ENCODE measurements around the gene LRRC55.

Gene LRRC55

DNA sequence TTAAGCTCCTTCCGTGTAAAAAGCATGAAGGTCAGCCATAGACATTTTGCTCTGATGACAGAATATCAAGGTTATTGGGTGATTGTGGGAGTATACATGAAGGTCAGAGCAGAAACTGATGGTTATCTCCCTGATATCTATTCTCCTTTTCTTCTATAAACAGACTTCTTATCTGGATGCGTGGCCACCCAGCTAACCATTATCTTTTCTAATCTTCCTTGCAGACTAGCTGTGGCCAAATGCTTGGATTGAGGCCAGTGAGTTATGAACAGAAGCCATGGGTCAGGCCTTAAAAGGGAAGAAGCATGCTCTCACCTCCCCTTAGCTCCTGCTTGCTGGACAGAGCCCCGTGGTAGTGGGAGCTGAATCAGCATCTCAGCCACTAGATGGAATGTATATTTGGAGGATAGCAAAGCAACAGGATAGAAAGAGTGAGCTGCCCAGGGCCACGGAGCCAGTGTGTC is 31.3 kb upstream of the LRRC55 start:
- H2BK120ac ChIP-seq (ENCODE audit: low read depth, low read length): no peak overlapping the region
- no peaks in the 10 kb centered on the region for H3K36me3 ChIP-seq (ENCODE audit: control insufficient read depth, insufficient read depth, low read length)
- no peak overlapping the region for H3K23ac ChIP-seq (ENCODE audit: low read length)
- H3K4me2 ChIP-seq (ENCODE audit: low read length): no peak overlapping the region
- no peak overlapping the region for H3K4me3 ChIP-seq (ENCODE audit: low read length)
- peak overlapping the region; percentile 89 for H2BK5ac ChIP-seq (ENCODE audit: low read length)
- peak overlapping the region; percentile 45 for H3K9ac ChIP-seq (ENCODE audit: low read length)
- no peaks in the 10 kb centered on the region for H3K79me1 ChIP-seq (ENCODE audit: low read length)
- no peak overlapping the region for H3K4ac ChIP-seq (ENCODE audit: low read depth, low read length)
- peak; percentile 72 for DNase-seq
- no peaks in the 10 kb centered on the region for H3K27me3 ChIP-seq (ENCODE audit: insufficient read depth, low read length, poor library complexity)
- H3K4me1 ChIP-seq (ENCODE audit: control insufficient read depth, low read depth, low read length): peaks cover 12% of the 10 kb centered on the region
- no peak overlapping the region for H3K27ac ChIP-seq (ENCODE audit: low read depth, low read length)
- H4K5ac ChIP-seq (ENCODE audit: low read length): no peak overlapping the region
- no CpG with 5 or more reads among the region's 4 CpGs for WGBS (ENCODE audit: extremely low coverage, insufficient coverage, low lambda C conversion rate)
- H3K79me2 ChIP-seq (ENCODE audit: control insufficient read depth, insufficient read depth, low read length): no peaks in the 10 kb centered on the region
- H3K18ac ChIP-seq (ENCODE audit: low read length): peak overlapping the region; percentile 22
- H3K56ac ChIP-seq (ENCODE audit: low read length): peak overlapping the region; percentile 78
- no peak overlapping the region for H2BK15ac ChIP-seq (replicated peaks; ENCODE audit: low read depth)
- no peak overlapping the region for H4K8ac ChIP-seq (ENCODE audit: low read depth, low read length)
- H2AK5ac ChIP-seq (ENCODE audit: low read length): no peak overlapping the region

- Histone ChIP-seq H3K9ac (ENCODE audit: low read length) (no peak overlapping the region), H3K79me1 (ENCODE audit: low read length) (no peaks in the 10 kb centered on the region), H4K5ac (ENCODE audit: low read length) (no peak overlapping the region), H3K23ac (ENCODE audit: low read length) (no peak overlapping the region), H3K27ac (ENCODE audit: low read depth, low read length) (no peak overlapping the region), H3K36me3 (ENCODE audit: control insufficient read depth, insufficient read depth, low read length) (no peaks in the 10 kb centered on the region), H3K4me1 (ENCODE audit: control insufficient read depth, low read depth, low read length) (peaks cover 11% of the 10 kb centered on the region), H3K4ac (ENCODE audit: low read depth, low read length) (no peak overlapping the region), H2BK15ac (replicated peaks; ENCODE audit: low read depth) (no peak overlapping the region), H3K4me2 (ENCODE audit: low read length) (no peak overlapping the region), H3K18ac (ENCODE audit: low read length) (no peak overlapping the region), H2BK120ac (ENCODE audit: low read depth, low read length) (no peak overlapping the region), H3K27me3 (ENCODE audit: insufficient read depth, low read length, poor library complexity) (no peaks in the 10 kb centered on the region), H3K4me3 (ENCODE audit: low read length) (no peak overlapping the region), H3K79me2 (ENCODE audit: control insufficient read depth, insufficient read depth, low read length) (no peaks in the 10 kb centered on the region), H4K8ac (ENCODE audit: low read depth, low read length) (no peak overlapping the region), H3K56ac (ENCODE audit: low read length) (no peak overlapping the region), H2AK5ac (ENCODE audit: low read length) (no peak overlapping the region), H2BK5ac (ENCODE audit: low read length) (no peak overlapping the region)
- no peak for DNase-seq
- no CpG with 5 or more reads among the region's 2 CpGs for WGBS (ENCODE audit: extremely low coverage, insufficient coverage, low lambda C conversion rate)
Measured at GRCh38 chr11:57152134-57152533, 29.6 kb upstream of the LRRC55 start.

- no peak overlapping the region for H3K4ac ChIP-seq (ENCODE audit: low read depth, low read length)
- H2BK120ac ChIP-seq (ENCODE audit: low read depth, low read length): no peak overlapping the region
- no peaks in the 10 kb centered on the region for H3K79me2 ChIP-seq (ENCODE audit: control insufficient read depth, insufficient read depth, low read length)
- DNase-seq: no peak
- H3K27ac ChIP-seq (ENCODE audit: low read depth, low read length): no peak overlapping the region
- no peaks in the 10 kb centered on the region for H3K79me1 ChIP-seq (ENCODE audit: low read length)
- no peak overlapping the region for H3K18ac ChIP-seq (ENCODE audit: low read length)
- no peaks in the 10 kb centered on the region for H3K36me3 ChIP-seq (ENCODE audit: control insufficient read depth, insufficient read depth, low read length)
- H3K27me3 ChIP-seq (ENCODE audit: insufficient read depth, low read length, poor library complexity): no peaks in the 10 kb centered on the region
- H2AK5ac ChIP-seq (ENCODE audit: low read length): no peak overlapping the region
- H3K4me1 ChIP-seq (ENCODE audit: control insufficient read depth, low read depth, low read length): peaks cover 13% of the 10 kb centered on the region
- H3K9ac ChIP-seq (ENCODE audit: low read length): no peak overlapping the region
- no peak overlapping the region for H4K8ac ChIP-seq (ENCODE audit: low read depth, low read length)
- H4K5ac ChIP-seq (ENCODE audit: low read length): no peak overlapping the region
- no peak overlapping the region for H2BK15ac ChIP-seq (replicated peaks; ENCODE audit: low read depth)
- H2BK5ac ChIP-seq (ENCODE audit: low read length): no peak overlapping the region
- no peak overlapping the region for H3K56ac ChIP-seq (ENCODE audit: low read length)
- no peak overlapping the region for H3K4me2 ChIP-seq (ENCODE audit: low read length)
- H3K23ac ChIP-seq (ENCODE audit: low read length): no peak overlapping the region
- no peak overlapping the region for H3K4me3 ChIP-seq (ENCODE audit: low read length)
Measured at GRCh38 chr11:57153448-57153847, 28.3 kb upstream of the LRRC55 start.

- Histone ChIP-seq H3K18ac (ENCODE audit: low read length) (no peak overlapping the region), H3K9ac (ENCODE audit: low read length) (no peak overlapping the region), H3K4me2 (ENCODE audit: low read length) (no peak overlapping the region), H3K79me2 (ENCODE audit: control insufficient read depth, insufficient read depth, low read length) (no peaks in the 10 kb centered on the region), H4K8ac (ENCODE audit: low read depth, low read length) (no peak overlapping the region), H3K79me1 (ENCODE audit: low read length) (no peaks in the 10 kb centered on the region), H3K4me3 (ENCODE audit: low read length) (no peak overlapping the region), H3K56ac (ENCODE audit: low read length) (no peak overlapping the region), H2BK15ac (replicated peaks; ENCODE audit: low read depth) (no peak overlapping the region), H4K5ac (ENCODE audit: low read length) (no peak overlapping the region), H3K4ac (ENCODE audit: low read depth, low read length) (no peak overlapping the region), H2BK5ac (ENCODE audit: low read length) (no peak overlapping the region), H3K27ac (ENCODE audit: low read depth, low read length) (no peak overlapping the region), H2AK5ac (ENCODE audit: low read length) (no peak overlapping the region), H3K27me3 (ENCODE audit: insufficient read depth, low read length, poor library complexity) (no peaks in the 10 kb centered on the region), H3K4me1 (ENCODE audit: control insufficient read depth, low read depth, low read length) (peaks cover 13% of the 10 kb centered on the region), H2BK120ac (ENCODE audit: low read depth, low read length) (no peak overlapping the region), H3K36me3 (ENCODE audit: control insufficient read depth, insufficient read depth, low read length) (no peaks in the 10 kb centered on the region), H3K23ac (ENCODE audit: low read length) (no peak overlapping the region)
- DNase-seq: no peak
- no CpG with 5 or more reads among the region's 2 CpGs for WGBS (ENCODE audit: extremely low coverage, insufficient coverage, low lambda C conversion rate)
Measured at GRCh38 chr11:57154739-57155138, 27.0 kb upstream of the LRRC55 start.

GRCh38 chr11:57155400-57155799 is 26.4 kb upstream of the LRRC55 start:
- no peaks in the 10 kb centered on the region for H3K27me3 ChIP-seq (ENCODE audit: insufficient read depth, low read length, poor library complexity)
- no CpG with 5 or more reads among the region's 1 CpG for WGBS (ENCODE audit: extremely low coverage, insufficient coverage, low lambda C conversion rate)
- peak overlapping the region; percentile 17 for H3K56ac ChIP-seq (ENCODE audit: low read length)

GRCh38 chr11:57155838-57156607 is 25.7 kb upstream of the LRRC55 start:
- WGBS (ENCODE audit: extremely low coverage, insufficient coverage, low lambda C conversion rate): no CpG with 5 or more reads among the region's 10 CpGs
- H2BK5ac ChIP-seq (ENCODE audit: low read length): no peak overlapping the region
- H2BK15ac ChIP-seq (replicated peaks; ENCODE audit: low read depth): no peak overlapping the region
- no peaks in the 10 kb centered on the region for H3K36me3 ChIP-seq (ENCODE audit: control insufficient read depth, insufficient read depth, low read length)
- H3K27me3 ChIP-seq (ENCODE audit: insufficient read depth, low read length, poor library complexity): no peaks in the 10 kb centered on the region
- H2AK5ac ChIP-seq (ENCODE audit: low read length): no peak overlapping the region
- H3K4me1 ChIP-seq (ENCODE audit: control insufficient read depth, low read depth, low read length): peaks cover 7% of the 10 kb centered on the region
- peak overlapping the region; percentile 1 for H2BK120ac ChIP-seq (ENCODE audit: low read depth, low read length)
- H3K27ac ChIP-seq (ENCODE audit: low read depth, low read length): no peak overlapping the region
- H3K18ac ChIP-seq (ENCODE audit: low read length): no peak overlapping the region
- no peak overlapping the region for H4K5ac ChIP-seq (ENCODE audit: low read length)
- H3K79me1 ChIP-seq (ENCODE audit: low read length): no peaks in the 10 kb centered on the region
- peak; percentile 76 for DNase-seq
- H3K4me2 ChIP-seq (ENCODE audit: low read length): no peak overlapping the region
- no peak overlapping the region for H3K4ac ChIP-seq (ENCODE audit: low read depth, low read length)
- H4K8ac ChIP-seq (ENCODE audit: low read depth, low read length): no peak overlapping the region
- H3K9ac ChIP-seq (ENCODE audit: low read length): no peak overlapping the region
- H3K56ac ChIP-seq (ENCODE audit: low read length): peak overlapping the region; percentile 66
- no peak overlapping the region for H3K23ac ChIP-seq (ENCODE audit: low read length)
- no peaks in the 10 kb centered on the region for H3K79me2 ChIP-seq (ENCODE audit: control insufficient read depth, insufficient read depth, low read length)
- H3K4me3 ChIP-seq (ENCODE audit: low read length): no peak overlapping the region

More at GRCh38 chr11:57155400-57155799, 26.4 kb upstream of the LRRC55 start:
- H2BK5ac ChIP-seq (ENCODE audit: low read length): no peak overlapping the region
- no peak overlapping the region for H3K4me3 ChIP-seq (ENCODE audit: low read length)
- no peaks in the 10 kb centered on the region for H3K79me2 ChIP-seq (ENCODE audit: control insufficient read depth, insufficient read depth, low read length)
- H3K27ac ChIP-seq (ENCODE audit: low read depth, low read length): no peak overlapping the region
- H3K79me1 ChIP-seq (ENCODE audit: low read length): no peaks in the 10 kb centered on the region
- DNase-seq: no peak
- no peak overlapping the region for H3K4me2 ChIP-seq (ENCODE audit: low read length)
- no peak overlapping the region for H3K9ac ChIP-seq (ENCODE audit: low read length)
- no peak overlapping the region for H3K4ac ChIP-seq (ENCODE audit: low read depth, low read length)
- no peak overlapping the region for H3K23ac ChIP-seq (ENCODE audit: low read length)
- no peak overlapping the region for H3K18ac ChIP-seq (ENCODE audit: low read length)
- no peak overlapping the region for H2AK5ac ChIP-seq (ENCODE audit: low read length)
- no peak overlapping the region for H2BK15ac ChIP-seq (replicated peaks; ENCODE audit: low read depth)
- peaks cover 11% of the 10 kb centered on the region for H3K4me1 ChIP-seq (ENCODE audit: control insufficient read depth, low read depth, low read length)
- H4K8ac ChIP-seq (ENCODE audit: low read depth, low read length): no peak overlapping the region
- no peak overlapping the region for H2BK120ac ChIP-seq (ENCODE audit: low read depth, low read length)
- H4K5ac ChIP-seq (ENCODE audit: low read length): no peak overlapping the region
- no peaks in the 10 kb centered on the region for H3K36me3 ChIP-seq (ENCODE audit: control insufficient read depth, insufficient read depth, low read length)

Measured in mesendoderm (in vitro differentiated cells).